ENCODE measurements around the gene IGSF9B. TPM values are rescaled to one million over a fixed set of nuclear protein-coding genes. Genes with fewer than 3 reads are reported as not detected.

Gene IGSF9B
- total and polyA plus RNA-seq, 10 of the 15 experiments (the other 5 are each of a cell fraction or from before 2014, with no cell fraction given) = 0.03 to 3.7 (median 0.20) TPM; not detected in 2

DNA sequence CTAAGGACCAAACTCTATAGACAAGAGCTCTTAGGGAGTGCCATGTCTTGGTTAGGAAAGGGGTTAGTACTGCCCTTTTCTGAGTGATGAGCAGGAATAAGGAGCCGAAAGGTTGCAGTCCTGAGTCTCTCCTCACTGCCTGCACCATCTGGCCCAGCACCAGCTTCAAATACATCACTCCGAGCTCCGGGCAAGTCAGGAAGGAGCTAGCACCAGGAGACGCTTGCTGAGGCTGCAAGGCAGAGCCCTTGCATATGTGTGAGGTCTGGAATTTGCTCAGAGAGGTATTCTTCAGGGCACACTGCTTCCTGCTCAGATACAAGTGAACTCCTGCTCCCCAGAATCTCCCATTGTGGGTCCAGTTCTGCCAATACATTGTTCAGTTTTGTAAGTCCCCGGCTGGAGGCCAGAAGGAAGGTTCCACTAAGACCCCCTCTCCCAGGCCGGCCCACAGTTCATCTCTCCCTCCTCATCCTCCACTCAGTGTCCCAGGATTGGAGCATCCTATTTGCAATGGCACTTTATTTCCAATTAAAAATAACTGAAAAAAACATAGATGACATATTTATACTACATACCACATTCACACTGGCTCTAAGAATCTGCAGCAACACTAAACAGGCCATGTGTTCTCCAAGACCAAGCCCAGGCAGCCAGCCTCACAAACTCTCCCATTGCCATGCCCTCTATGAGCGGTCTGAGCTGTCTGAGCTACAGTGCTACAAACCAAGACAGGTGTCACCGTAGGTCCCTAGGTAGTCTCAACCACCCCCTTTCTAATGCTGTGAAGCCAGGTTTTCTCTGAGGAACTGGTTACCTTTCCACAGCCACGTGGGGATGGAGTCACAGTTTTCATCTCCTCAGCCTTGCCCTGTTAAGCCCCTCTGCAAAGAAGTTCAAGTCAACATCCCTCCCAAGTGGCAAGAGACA, 56.3 kb downstream of the IGSF9B start:
- Histone ChIP-seq H3K27me3 (replicated peaks in 1 of 2; ENCODE audit: control insufficient read depth in 2 of 2, insufficient read depth in 2 of 2, low read length in 1 of 2) (no peaks in the 10 kb centered on the region), H3K9me3 (replicated peaks; ENCODE audit: control insufficient read depth, insufficient read depth, low read length) (no peaks in the 10 kb centered on the region), H3K27ac (ENCODE audit: control insufficient read depth, insufficient read depth) (no peak overlapping the region), H2AFZ (ENCODE audit: control insufficient read depth, low read depth, low read length) (no peak overlapping the region), H4K20me1 (ENCODE audit: control insufficient read depth, insufficient read depth) (no peaks in the 10 kb centered on the region), H3K4me1 (ENCODE audit: control insufficient read depth, insufficient read depth, low read length) (peaks cover 17% of the 10 kb centered on the region), H3K4me3 (no peak overlapping the region), H3K79me2 (ENCODE audit: control insufficient read depth, insufficient read depth, low read length) (no peaks in the 10 kb centered on the region), H3K4me2 (ENCODE audit: control insufficient read depth, insufficient read depth) (no peak overlapping the region), H3K36me3 (ENCODE audit: control insufficient read depth in 2 of 2, insufficient read depth in 2 of 2, low read length in 1 of 2) (no peaks in the 10 kb centered on the region), H3K9ac (ENCODE audit: control insufficient read depth, insufficient read depth, low read length) (no peak overlapping the region)
- POLR2A ChIA-PET = no interaction called here
- intact Hi-C loops (cut with micrococcal nuclease; ENCODE audit: unreplicated experiment) (no loop called here), in situ Hi-C loops (cut with MboI) (no loop called here)
- RAD21 ChIA-PET (ENCODE audit: unreplicated experiment) = no interaction called here
- BruUV-seq (replicated peaks) = no TSS peak
- CTCF ChIA-PET = interaction anchor here (0.5 kb wide), 1 partner anchor 8 kb away, joined by 4 read pairs; no protein-coding TSS in a partner anchor
- TF ChIP-seq MYB (IDR thresholded peaks at IDR 0.05; ENCODE audit: borderline replicate concordance, low read depth, low read length) (no peak), CHD4 (IDR thresholded peaks at IDR 0.05) (no peak), RBBP5 (conservative IDR thresholded peaks at IDR 0.05) (no peak), NR2C2 (IDR thresholded peaks at IDR 0.05; ENCODE audit: borderline replicate concordance, control insufficient read depth, insufficient read length, low read depth) (no peak), RELA (IDR thresholded peaks at IDR 0.05; ENCODE audit: borderline replicate concordance, partially characterized antibody) (no peak), POLR2A (IDR thresholded peaks at IDR 0.05; ENCODE audit: low read depth, low read length) (no peak), NFIC (IDR thresholded peaks at IDR 0.05; ENCODE audit: low read depth, low read length) (no peak), DPF2 (IDR thresholded peaks at IDR 0.05) (no peak), NFYA (IDR thresholded peaks at IDR 0.05; ENCODE audit: borderline replicate concordance, low read depth, low read length) (no peak), KDM1A (IDR thresholded peaks at IDR 0.05; ENCODE audit: borderline replicate concordance) (no peak), SMAD1 (IDR thresholded peaks at IDR 0.05; ENCODE audit: low read depth, partially characterized antibody) (no peak), WRNIP1 (IDR thresholded peaks at IDR 0.05; ENCODE audit: borderline replicate concordance, low read depth, low read length) (no peak), JUND (IDR thresholded peaks at IDR 0.05; ENCODE audit: low read depth, low read length) (no peak), POLR2AphosphoS2 (IDR thresholded peaks at IDR 0.05; ENCODE audit: low read depth, low read length) (no peak), KAT2A (conservative IDR thresholded peaks at IDR 0.05; ENCODE audit: control insufficient read depth, low read depth, low read length) (no peak), POU2F2 (IDR thresholded peaks at IDR 0.05; ENCODE audit: borderline replicate concordance, low read depth, low read length) (no peak)
- TF ChIP-seq, protein P1, sequence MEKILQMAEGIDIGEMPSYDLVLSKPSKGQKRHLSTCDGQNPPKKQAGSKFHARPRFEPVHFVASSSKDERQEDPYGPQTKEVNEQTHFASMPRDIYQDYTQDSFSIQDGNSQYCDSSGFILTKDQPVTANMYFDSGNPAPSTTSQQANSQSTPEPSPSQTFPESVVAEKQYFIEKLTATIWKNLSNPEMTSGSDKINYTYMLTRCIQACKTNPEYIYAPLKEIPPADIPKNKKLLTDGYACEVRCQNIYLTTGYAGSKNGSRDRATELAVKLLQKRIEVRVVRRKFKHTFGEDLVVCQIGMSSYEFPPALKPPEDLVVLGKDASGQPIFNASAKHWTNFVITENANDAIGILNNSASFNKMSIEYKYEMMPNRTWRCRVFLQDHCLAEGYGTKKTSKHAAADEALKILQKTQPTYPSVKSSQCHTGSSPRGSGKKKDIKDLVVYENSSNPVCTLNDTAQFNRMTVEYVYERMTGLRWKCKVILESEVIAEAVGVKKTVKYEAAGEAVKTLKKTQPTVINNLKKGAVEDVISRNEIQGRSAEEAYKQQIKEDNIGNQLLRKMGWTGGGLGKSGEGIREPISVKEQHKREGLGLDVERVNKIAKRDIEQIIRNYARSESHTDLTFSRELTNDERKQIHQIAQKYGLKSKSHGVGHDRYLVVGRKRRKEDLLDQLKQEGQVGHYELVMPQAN (conservative IDR thresholded peaks at IDR 0.05) = no peak
- TF ChIP-seq, protein P2, sequence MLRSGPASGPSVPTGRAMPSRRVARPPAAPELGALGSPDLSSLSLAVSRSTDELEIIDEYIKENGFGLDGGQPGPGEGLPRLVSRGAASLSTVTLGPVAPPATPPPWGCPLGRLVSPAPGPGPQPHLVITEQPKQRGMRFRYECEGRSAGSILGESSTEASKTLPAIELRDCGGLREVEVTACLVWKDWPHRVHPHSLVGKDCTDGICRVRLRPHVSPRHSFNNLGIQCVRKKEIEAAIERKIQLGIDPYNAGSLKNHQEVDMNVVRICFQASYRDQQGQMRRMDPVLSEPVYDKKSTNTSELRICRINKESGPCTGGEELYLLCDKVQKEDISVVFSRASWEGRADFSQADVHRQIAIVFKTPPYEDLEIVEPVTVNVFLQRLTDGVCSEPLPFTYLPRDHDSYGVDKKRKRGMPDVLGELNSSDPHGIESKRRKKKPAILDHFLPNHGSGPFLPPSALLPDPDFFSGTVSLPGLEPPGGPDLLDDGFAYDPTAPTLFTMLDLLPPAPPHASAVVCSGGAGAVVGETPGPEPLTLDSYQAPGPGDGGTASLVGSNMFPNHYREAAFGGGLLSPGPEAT (IDR thresholded peaks at IDR 0.05; ENCODE audit: low read depth) = no peak
- ATAC-seq (no peak), DNase-seq (ENCODE audit: low read depth, low spot score) (no peak), FAIRE-seq (no peak)
- WGBS (ENCODE audit: insufficient coverage, insufficient replicate concordance, low lambda C conversion rate, missing lambda C conversion rate) = 61% methylated on average over 9 of the region's 9 CpGs
- SMC1A ChIA-PET (ENCODE audit: uncharacterized antibody, unreplicated experiment) = no interaction called here
